Adrenal gland (tissue), 5 donors: ENCODE results near the gene KCP.

Experiments
- CTCF ChIP-seq, 6 experiments: fragments of 450-650 bp in 4 of 6; fragments of 200-600 bp in 2 of 6; sonication (generic) in 1 of 6; IDR thresholded peaks; 1 replicate in 5 of 6; 2 replicates in 1 of 6; pipeline versions ENCODE4 v1.5.1 to v1.8.0; 2016 to 2021; ENCODE audit warnings: antibody characterized with exemption in 6 of 6, mild to moderate bottlenecking in 2 of 6, moderate library complexity in 1 of 6
- POLR2A ChIP-seq, 2 donors: fragments of 450-650 bp; IDR thresholded peaks; one replicate each; pipeline ENCODE4 v1.6.1; 2017; ENCODE audit warnings: antibody characterized with exemption in 2 of 2, mild to moderate bottlenecking in 2 of 2, moderate library complexity in 1 of 2
- donor health status: DM: no; HTN: no; CAD: no.

GRCh38 chr7:128920913-128921582 is 10.5 kb upstream of the KCP start:
- TF ChIP-seq CTCF (IDR thresholded peaks at IDR 0.05): no peak
- no peak for TF ChIP-seq POLR2A (IDR thresholded peaks at IDR 0.05)
